GM10847 (cell line): Measurements from ENCODE around the gene DYNLRB1.

Experiments
- POLR2A ChIP-seq: IDR thresholded peaks from 2 replicates; pipeline ENCODE4 v1.6.1; 2011; ENCODE audit not compliant: insufficient read length; ENCODE audit errors: extremely low read depth

DYNLRB1 gene

DNA sequence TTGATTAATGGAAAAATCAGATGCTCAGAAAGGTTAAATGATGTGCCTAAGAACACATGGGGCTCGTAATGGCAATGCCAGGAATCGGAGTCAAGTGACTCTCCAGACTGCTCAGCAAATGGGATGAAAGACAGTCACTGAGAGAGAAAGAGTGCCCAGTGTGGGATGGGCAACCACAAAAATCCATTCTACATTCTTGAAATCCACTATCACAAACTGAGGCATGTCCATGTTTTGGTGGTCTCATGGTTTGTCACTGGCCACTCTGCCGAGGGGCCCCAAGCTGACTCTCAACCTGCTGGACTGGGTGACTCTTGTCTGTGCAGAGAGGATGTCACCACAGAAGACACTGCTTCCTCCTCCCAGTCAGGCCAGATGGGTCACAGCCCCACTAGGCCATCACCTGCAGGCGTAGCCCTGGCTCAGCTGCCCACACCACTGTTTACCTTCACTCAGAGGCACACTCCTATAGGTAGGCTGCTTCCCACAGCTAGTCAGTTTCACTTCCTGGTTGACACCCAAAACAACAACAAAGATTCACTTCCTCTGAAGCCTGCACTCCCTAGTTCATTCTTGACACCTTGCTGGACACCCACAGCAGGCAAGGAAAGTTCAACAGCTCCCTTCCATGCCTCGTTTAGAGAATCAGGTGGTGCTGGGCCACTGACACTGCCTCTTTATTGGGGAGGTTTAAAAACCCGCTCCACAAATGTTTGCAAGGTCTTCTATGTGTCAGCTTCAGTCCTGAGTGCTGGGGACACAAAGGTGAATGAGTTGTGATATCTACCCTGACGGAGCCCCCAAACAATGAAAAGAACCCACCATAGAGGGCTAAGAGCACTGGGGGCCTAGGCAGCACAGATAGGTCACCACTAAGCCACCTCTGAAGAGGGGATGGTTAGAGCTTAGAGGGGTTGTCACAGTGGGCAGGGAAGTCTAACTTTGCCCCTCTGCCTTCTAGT lies 64.0 kb downstream of the DYNLRB1 start:
- TF ChIP-seq POLR2A: no peak

DNA sequence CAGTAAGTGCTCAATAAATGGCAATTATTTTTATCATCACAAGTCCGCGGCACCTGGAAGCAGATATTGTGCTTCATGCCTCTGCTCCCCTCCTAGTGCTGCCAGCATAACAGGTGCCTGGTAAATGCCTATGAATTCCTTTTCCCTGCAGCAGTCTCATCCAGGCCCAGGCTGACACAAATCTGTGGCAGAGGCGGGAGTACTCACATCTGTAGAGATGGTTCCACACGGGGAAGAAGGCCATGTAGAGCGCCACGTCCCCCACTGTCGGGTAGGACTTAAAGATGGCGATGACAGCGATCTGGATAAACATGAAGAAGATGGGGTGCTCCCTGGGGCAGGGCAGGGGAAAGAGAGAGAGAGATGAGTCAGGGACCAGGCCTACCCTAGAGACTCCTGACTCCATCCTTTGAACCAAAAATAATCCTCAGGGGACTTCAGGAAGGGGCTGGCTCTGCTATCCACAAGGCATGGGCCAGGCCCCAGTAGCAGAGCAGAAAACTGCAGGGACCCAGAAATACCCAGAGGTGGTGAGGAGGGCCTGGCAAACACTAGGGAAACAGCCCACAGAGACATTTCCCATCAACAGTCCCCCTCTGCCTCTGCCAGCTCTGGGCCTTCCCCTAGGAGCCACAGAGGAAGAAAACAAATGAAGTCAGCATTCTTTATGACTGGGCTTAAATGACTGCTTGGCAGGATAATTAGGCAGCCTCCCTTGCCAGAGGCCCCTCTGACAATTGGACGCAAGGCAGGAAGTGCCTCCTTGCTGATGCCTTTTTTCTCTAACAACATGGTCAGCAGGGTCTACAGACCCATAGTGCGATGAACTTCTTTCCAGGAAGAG lies 65.3 kb downstream of the DYNLRB1 start:
- TF ChIP-seq POLR2A: no peak

DNA sequence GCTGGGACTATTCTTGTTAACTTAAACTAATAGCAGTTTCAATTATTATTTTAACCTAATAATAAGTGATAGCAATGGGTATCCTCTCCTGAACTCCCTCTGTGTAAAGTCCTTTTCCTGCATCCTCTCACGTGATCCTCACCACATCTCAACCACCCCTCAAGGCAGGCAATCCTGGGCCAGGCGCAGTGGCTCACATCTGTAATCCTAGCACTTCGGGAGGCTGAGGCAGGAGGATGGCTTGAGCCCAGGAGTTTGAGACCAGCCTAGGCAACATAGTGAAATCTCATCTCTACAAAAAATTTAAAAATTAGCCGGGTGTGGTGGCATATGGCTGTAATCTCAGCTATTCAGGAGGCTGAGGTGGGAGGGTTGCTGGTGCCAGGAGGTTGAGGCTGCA lies 66.0 kb downstream of the DYNLRB1 start:
- no peak for TF ChIP-seq POLR2A

DNA sequence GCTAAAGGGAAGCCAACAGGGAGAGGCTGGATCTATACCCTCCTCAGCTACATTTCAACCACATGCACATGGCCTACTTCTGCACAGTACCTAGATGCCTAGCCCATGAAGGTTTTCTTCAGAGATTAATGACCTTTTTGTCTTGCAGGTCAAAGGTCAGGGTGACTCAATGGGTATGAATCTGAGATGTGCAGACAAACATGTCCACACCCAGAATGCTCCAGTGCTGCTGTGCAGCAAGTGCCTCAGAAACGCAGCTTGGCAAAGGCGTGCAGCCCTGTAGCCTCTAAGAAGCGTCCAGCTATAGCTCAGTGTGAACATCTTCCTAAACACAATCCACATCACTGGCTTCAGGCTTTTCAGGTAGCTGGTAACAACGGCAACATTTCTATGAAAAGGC lies 66.7 kb downstream of the DYNLRB1 start:
- no peak for TF ChIP-seq POLR2A

DNA sequence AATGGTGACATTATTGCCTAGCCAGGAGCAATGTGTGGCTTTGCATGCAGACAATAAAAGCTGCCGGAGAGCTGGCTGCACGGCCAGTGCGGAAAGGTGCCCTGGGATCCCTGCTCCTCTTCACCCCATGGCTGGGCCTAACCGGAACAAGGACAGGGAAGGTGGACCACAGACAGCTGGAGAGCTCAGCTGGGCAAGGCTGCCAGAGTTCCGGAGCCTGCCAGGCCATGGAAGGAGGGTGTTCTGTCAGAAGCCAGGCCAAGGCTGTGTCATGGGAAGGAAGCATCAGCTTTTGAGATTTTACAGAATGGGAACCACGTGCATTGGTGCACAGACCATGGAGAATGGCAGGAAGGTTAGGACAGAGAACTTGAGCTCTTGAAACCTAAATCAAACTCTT lies 67.3 kb downstream of the DYNLRB1 start:
- no peak for TF ChIP-seq POLR2A

DNA sequence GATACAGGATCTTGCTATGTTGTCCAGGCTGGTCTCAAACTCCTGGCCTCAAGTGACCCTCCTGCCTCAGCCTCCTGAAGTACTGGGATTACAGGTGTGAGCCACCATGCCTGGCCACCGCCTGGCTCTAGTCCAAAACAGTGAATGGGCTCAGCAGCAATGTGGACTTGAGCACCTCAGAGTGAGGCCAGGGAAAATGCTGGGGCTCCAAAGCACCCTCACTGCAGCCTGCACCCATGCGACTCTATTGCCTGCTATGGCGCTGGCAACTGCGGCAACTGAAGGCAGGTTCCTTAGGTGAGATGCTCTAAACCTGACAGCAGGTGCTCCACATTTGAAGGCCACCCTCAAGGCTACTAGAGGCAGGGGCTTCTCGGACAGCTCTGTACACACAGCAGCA lies 68.8 kb downstream of the DYNLRB1 start:
- no peak for TF ChIP-seq POLR2A

DNA sequence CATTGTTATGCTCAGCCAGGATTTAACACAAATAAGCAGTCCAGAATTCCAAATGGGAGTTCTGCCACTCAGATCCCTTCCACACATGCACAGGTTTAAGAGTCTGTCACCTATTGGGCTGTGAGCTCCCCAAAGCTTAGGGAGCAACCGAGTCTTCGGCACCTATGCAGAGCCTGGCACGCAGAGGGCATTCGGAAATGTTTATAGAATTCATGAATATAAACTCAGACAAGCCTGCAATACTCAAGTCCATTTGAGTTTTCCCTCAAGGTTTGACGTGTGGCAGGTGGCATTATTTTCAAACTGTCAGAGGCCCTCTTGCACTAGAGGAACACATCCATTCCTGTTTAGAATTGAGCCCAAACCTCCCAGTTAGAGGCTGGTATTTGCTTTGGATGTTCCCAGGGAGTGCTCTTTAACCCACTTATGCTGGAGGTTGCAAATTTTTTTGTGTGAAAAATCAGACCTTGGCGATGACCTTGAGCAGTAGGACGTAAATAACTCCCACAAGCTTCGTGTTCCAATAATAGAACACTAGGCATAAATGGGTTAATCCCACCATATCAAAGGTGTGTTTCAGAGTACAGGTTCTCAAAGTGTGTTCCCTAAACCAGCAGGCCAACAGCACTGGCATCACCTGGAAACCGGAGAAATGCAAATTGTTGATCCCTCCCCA lies 70.4 kb downstream of the DYNLRB1 start:
- no peak for TF ChIP-seq POLR2A
